Sigmoid colon (tissue), 4 donors: ENCODE data around the gene OR6J1.

Source experiments
- CTCF ChIP-seq, 4 experiments: fragments of 450-650 bp in 3 of 4; fragments of 200-600 bp in 1 of 4; IDR thresholded peaks; one replicate each; pipeline ENCODE4 v1.5.1; 2016 to 2019; ENCODE audit warnings: antibody characterized with exemption in 4 of 4, mild to moderate bottlenecking in 3 of 4, moderate library complexity in 2 of 4
- EP300 ChIP-seq, 4 donors: sonication (generic); formaldehyde crosslinking; IDR thresholded peaks; one replicate each; pipeline ENCODE4 v1.6.1; 2017; ENCODE audit warnings: antibody characterized with exemption in 4 of 4
- POLR2A ChIP-seq, 2 donors: fragments of 450-650 bp; IDR thresholded peaks; one replicate each; pipeline ENCODE4 v1.6.1; 2016; ENCODE audit warnings: antibody characterized with exemption in 2 of 2, mild to moderate bottlenecking in 2 of 2, moderate library complexity in 2 of 2
- POLR2AphosphoS5 ChIP-seq, 4 donors: sonication (generic); formaldehyde crosslinking; IDR thresholded peaks; one replicate each; pipeline ENCODE4 v1.6.1; 2017; ENCODE audit warnings: antibody characterized with exemption in 4 of 4

- TF ChIP-seq CTCF (IDR thresholded peaks at IDR 0.05), result no peak
- TF ChIP-seq EP300 (IDR thresholded peaks at IDR 0.05), result no peak
- TF ChIP-seq POLR2A (IDR thresholded peaks at IDR 0.05), result no peak
- TF ChIP-seq POLR2AphosphoS5 (IDR thresholded peaks at IDR 0.05), result no peak
These were observed 48.0 kb upstream of the OR6J1 start for GRCh38 chr14:22692194-22692593.
